ENCODE results near the gene TAS2R40. TPM values are rescaled to one million over a fixed set of nuclear protein-coding genes. Genes with fewer than 3 reads are reported as not detected.

TAS2R40 gene
- polyA plus RNA-seq, 2 of the 4 experiments (the other 2 are of a cell fraction) = not detected

DNA sequence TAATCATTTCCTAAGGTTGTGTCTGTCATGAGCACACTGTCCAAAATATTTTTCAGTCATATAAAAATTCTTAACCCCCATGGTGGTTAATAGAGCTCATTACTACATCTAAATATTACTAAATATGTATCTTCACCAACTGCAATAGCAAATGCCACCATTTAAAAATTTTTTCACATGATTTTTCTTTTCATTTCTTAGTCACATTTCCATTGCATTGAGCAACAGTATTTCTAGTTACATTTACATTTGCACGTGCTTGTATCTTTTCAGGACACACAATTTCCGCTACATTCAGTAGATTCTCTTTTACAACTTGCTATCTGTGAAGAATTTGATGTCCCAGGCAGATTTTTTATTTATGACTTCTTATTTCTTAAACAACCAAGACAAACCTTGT is 5.2 kb upstream of the TAS2R40 start (continued):
- TF ChIP-seq HOXB13 (CRISPR knock-in tag; IDR thresholded peaks at IDR 0.05; ENCODE audit: low read depth) (no peak), NFE2L2 (conservative IDR thresholded peaks at IDR 0.05; ENCODE audit: low read length) (no peak)

DNA sequence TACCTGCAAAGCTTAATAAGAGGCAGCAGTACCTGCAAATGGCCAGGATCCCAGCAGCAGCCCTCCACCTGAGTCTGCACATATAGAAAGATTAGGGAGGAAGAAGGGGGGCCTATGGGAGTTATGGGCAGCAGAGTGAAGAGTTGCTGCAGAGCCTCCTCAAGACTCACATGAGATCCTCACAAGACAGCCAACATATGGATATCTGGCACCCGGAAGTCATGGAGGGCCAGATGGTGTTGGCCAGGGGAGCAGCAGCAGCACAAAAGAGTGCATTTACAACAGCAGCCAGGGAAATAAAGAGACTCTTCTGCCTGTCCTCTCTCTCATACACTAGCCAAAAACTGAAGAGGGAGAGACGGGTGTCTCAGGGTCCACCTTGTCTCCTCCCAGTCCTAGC is 4.0 kb upstream of the TAS2R40 start:
- Histone ChIP-seq H3K27ac (no peak overlapping the region), H3K4me1 (no peaks in the 10 kb centered on the region), H3K4me2 (no peak overlapping the region), H3K9me3 (no peaks in the 10 kb centered on the region), H3K4me3 (no peak overlapping the region)
- ATAC-seq = no peak
- ChIA-PET POLR2A (no interaction called here), CTCF (interaction anchor here (0.9 to 7.4 kb wide), 4 partner anchors 23 to 364 kb away, joined by 4 to 175 read pairs (median 34); no protein-coding TSS in a partner anchor)
- WGBS (ENCODE audit: missing lambda C conversion rate) = 30% methylated on average over 2 of the region's 2 CpGs
- DNase-seq (ENCODE audit: low read depth in 1 of 2, low spot score in 1 of 2) = no peak
- TF ChIP-seq RAD21 (conservative IDR thresholded peaks at IDR 0.05 in 1 of 2, IDR thresholded peaks at IDR 0.05 in 1 of 2) (no peak), FOSL2 (IDR thresholded peaks at IDR 0.05) (no peak), FOSL2 (CRISPR knock-in tag; IDR thresholded peaks at IDR 0.05) (no peak), HDAC2 (IDR thresholded peaks at IDR 0.05) (no peak), RNF2 (IDR thresholded peaks at IDR 0.05; ENCODE audit: borderline replicate concordance, low read depth) (no peak), CTCF (IDR thresholded peaks at IDR 0.05) (no peak), KDM1A (IDR thresholded peaks at IDR 0.05; ENCODE audit: low read depth) (no peak), SMC3 (IDR thresholded peaks at IDR 0.05) (no peak), CHD4 (IDR thresholded peaks at IDR 0.05; ENCODE audit: borderline replicate concordance) (no peak), EP300 (IDR thresholded peaks at IDR 0.05) (no peak), MAFK (IDR thresholded peaks at IDR 0.05; ENCODE audit: partially characterized antibody) (no peak), HMGXB4 (CRISPR knock-in tag; IDR thresholded peaks at IDR 0.05; ENCODE audit: borderline replicate concordance) (no peak)
- TF ChIP-seq, protein P1, sequence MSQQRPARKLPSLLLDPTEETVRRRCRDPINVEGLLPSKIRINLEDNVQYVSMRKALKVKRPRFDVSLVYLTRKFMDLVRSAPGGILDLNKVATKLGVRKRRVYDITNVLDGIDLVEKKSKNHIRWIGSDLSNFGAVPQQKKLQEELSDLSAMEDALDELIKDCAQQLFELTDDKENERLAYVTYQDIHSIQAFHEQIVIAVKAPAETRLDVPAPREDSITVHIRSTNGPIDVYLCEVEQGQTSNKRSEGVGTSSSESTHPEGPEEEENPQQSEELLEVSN (IDR thresholded peaks at IDR 0.05; ENCODE audit: borderline replicate concordance, low read depth) = no peak
- TF ChIP-seq, protein P2, sequence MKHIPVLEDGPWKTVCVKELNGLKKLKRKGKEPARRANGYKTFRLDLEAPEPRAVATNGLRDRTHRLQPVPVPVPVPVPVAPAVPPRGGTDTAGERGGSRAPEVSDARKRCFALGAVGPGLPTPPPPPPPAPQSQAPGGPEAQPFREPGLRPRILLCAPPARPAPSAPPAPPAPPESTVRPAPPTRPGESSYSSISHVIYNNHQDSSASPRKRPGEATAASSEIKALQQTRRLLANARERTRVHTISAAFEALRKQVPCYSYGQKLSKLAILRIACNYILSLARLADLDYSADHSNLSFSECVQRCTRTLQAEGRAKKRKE (CRISPR knock-in tag; IDR thresholded peaks at IDR 0.05; ENCODE audit: low read depth) = no peak
- TF ChIP-seq, protein P3, sequence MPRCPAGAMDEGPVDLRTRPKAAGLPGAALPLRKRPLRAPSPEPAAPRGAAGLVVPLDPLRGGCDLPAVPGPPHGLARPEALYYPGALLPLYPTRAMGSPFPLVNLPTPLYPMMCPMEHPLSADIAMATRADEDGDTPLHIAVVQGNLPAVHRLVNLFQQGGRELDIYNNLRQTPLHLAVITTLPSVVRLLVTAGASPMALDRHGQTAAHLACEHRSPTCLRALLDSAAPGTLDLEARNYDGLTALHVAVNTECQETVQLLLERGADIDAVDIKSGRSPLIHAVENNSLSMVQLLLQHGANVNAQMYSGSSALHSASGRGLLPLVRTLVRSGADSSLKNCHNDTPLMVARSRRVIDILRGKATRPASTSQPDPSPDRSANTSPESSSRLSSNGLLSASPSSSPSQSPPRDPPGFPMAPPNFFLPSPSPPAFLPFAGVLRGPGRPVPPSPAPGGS (IDR thresholded peaks at IDR 0.05) = no peak
- no peak for FAIRE-seq

- Histone ChIP-seq H3K9me3 (no peaks in the 10 kb centered on the region), H3K4me3 (no peak overlapping the region), H3K27ac (no peak overlapping the region), H3K4me1 (no peaks in the 10 kb centered on the region), H3K4me2 (no peak overlapping the region)
- ChIA-PET CTCF (interaction anchor here (1.5 to 3.7 kb wide), 3 partner anchors 19 to 589 kb away, joined by 3 to 22 read pairs (median 3); no protein-coding TSS in a partner anchor), POLR2A (interaction anchor here (0.5 kb wide), 1 partner anchor 244 kb away, joined by 6 read pairs; no protein-coding TSS in a partner anchor)
- DNase-seq (ENCODE audit: low read depth in 1 of 2, low spot score in 1 of 2) (no peak), FAIRE-seq (no peak), ATAC-seq (no peak)
- 4% methylated on average over 2 of the region's 2 CpGs for WGBS (ENCODE audit: missing lambda C conversion rate)
- TF ChIP-seq KDM1A (IDR thresholded peaks at IDR 0.05; ENCODE audit: low read depth) = no peak
Observed at GRCh38 chr7:143221286-143221685, 551 bp upstream of the TAS2R40 start.

Measured in A549 (cell line).